Astrocyte of the cerebellum (primary cell): ENCODE results near the gene PCBD2.
"Not testable (repeated sequence)": the region's sequence is repeated elsewhere in the genome, so short reads cannot be mapped to it uniquely, and the experiment has no call there.

ENCODE experiments used
- DNase-seq: peaks from one replicate; pipeline ENCODE4 v3.0.0-alpha.2; 2011; ENCODE audit warnings: low read depth
- H3K4me3 ChIP-seq: 2 replicates; pipeline ENCODE4 v1.5.1; 2011; ENCODE audit warnings: mild to moderate bottlenecking, low read depth, low read length, moderate library complexity
- in situ Hi-C: cut with HindIII; loops from 2 replicates; pipeline ENCODE4 v1.10.0; 2017; ENCODE audit warnings: low sequenced_read_pairs
- TF ChIP-seq, protein P1 (sequence below): IDR thresholded peaks from 2 replicates; pipeline ENCODE4 v1.5.1; 2012; ENCODE audit warnings: low read length, low read depth, moderate library complexity, mild to moderate bottlenecking; ENCODE audit errors: missing control alignments

The PCBD2 gene

DNA sequence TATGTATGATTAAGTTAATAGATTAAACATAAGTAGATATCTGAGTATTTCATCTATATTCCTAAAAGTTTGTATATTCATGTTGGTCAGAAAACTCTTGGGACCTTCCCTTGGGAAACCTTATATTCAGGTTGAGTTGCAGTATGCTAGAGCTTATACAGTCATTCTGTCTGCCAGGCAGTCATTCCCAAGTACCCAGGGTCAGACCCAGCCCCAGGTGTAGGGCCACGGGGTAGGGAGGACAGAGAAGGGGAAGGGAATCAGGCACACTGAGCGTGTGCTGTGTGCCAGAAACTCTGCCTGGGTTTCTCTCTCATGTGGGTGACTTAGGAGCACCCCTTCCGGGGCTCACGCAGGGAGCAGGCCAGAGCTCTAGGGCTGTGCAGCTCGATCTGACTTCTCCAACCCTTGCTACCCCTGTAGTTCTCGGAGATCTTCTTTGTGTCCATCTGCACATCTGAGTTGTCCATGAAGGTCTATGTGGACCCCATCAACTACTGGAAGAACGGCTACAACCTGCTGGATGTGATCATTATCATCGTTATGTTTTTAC lies 91.0 kb downstream of the PCBD2 start:
- TF ChIP-seq, protein P1, sequence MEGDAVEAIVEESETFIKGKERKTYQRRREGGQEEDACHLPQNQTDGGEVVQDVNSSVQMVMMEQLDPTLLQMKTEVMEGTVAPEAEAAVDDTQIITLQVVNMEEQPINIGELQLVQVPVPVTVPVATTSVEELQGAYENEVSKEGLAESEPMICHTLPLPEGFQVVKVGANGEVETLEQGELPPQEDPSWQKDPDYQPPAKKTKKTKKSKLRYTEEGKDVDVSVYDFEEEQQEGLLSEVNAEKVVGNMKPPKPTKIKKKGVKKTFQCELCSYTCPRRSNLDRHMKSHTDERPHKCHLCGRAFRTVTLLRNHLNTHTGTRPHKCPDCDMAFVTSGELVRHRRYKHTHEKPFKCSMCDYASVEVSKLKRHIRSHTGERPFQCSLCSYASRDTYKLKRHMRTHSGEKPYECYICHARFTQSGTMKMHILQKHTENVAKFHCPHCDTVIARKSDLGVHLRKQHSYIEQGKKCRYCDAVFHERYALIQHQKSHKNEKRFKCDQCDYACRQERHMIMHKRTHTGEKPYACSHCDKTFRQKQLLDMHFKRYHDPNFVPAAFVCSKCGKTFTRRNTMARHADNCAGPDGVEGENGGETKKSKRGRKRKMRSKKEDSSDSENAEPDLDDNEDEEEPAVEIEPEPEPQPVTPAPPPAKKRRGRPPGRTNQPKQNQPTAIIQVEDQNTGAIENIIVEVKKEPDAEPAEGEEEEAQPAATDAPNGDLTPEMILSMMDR, result no peak
- no peak for DNase-seq
- in situ Hi-C loops, result no loop called here
- no peak overlapping the region for H3K4me3 ChIP-seq

DNA sequence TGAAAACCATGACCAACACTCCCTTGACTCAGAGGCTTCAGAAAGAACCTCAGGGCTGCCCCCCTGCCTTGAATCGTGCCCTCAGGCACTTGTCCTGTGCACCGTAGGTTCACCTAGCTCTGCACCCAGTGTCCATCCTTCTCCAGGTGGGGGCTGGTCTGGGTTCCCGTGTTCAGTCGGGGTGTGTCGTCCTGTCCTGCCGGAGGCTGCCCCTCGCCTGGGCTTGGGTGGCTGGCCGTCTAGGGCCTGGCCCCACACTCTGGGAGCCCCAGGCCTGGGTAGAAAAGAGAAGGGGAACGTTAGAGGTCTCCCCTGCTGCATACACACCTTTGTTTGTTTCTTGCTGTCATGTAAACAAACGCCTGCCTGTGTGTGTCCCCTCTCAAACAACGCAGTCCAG lies 92.1 kb downstream of the PCBD2 start:
- in situ Hi-C loops, result no loop called here
- TF ChIP-seq, protein P1, result no peak
- no peak for DNase-seq
- H3K4me3 ChIP-seq, result no peak overlapping the region

DNA sequence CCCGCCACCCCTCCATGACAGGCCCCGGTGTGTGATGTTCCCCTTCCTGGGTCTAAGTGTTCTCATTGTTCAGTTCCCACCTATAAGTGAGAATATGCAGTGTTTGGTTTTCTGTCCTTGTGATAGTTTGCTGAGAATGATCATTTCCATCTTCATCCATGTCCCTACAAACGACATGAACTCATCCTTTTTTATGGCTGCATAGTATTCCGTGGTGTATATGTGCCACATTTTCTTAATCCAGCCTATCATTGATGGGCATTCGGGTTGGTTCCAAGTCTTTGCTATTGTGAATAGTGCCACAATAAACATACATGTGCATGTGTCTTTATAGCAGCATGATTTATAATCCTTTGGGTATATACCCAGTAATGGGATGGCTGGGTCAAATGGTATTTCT lies 93.1 kb downstream of the PCBD2 start:
- H3K4me3 ChIP-seq, DNase-seq, in situ Hi-C loops: not testable (repeated sequence)

DNA sequence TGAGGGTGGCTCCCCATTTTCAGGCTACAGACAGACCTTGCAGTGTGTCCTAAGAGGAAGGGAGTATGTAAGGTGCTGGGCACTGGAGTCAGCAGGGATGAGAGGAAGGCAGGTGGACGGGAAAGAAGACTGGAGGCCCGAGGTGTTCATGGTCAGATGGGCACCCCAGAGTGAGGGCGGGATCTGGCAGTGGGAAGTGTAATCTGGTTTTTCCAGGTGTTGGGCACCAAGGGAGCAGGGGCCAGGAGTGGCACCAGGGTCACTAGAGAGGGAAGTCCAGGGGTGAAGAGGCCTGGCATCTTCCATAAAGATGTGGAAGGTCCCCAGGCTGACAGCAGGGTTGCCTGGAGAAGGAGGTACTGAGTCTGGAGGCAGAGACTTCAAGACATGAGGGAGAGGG lies 99.4 kb downstream of the PCBD2 start:
- TF ChIP-seq, protein P1, result no peak
- in situ Hi-C loops, result no loop called here
- no peak for DNase-seq

DNA sequence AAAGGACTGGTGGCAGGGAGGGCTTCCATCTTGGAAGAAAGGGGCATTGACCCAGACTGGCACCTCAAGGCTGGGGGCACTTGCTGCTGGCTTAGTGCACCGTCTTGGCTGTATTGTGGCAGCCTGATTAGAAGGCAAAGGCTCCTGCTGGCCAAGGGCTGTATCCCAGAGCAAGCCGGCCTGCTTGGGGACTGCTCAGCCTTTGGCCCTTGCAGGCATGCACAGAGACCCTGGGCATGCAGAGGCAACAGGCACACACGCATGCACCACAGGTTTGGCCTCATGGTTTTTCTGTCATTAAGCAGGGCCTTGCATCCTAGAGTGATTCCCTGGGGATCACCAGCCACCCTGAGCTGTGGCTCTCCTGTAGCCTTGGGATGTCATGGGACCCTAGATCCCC lies 100.1 kb downstream of the PCBD2 start:
- TF ChIP-seq, protein P1, result no peak
- H3K4me3 ChIP-seq, result no peak overlapping the region
- in situ Hi-C loops, result no loop called here
- DNase-seq, result no peak

More for the DNA sequence above, 99.4 kb downstream of the PCBD2 start:
- no peak overlapping the region for H3K4me3 ChIP-seq

DNA sequence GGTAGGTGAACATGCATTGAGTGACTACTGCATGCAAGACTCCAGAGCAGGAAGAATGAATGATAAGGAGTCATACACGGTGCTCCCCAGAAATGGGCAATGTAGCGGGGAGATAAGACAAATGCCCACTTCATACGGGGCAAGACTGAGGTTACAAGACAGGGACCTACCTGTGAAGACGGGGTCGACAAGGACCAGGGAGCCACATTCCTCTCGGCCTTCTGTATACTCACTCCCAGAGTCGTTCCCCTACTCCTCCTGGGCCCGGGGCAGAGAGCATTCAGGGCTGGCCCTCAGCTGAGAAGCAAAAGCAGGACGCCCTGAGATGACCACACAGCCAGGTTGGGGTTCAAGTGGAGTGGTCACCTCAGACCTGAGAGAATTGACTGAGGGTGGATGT lies 102.4 kb downstream of the PCBD2 start:
- TF ChIP-seq, protein P1, result no peak
- H3K4me3 ChIP-seq, result no peak overlapping the region
- in situ Hi-C loops, result no loop called here
- no peak for DNase-seq

DNA sequence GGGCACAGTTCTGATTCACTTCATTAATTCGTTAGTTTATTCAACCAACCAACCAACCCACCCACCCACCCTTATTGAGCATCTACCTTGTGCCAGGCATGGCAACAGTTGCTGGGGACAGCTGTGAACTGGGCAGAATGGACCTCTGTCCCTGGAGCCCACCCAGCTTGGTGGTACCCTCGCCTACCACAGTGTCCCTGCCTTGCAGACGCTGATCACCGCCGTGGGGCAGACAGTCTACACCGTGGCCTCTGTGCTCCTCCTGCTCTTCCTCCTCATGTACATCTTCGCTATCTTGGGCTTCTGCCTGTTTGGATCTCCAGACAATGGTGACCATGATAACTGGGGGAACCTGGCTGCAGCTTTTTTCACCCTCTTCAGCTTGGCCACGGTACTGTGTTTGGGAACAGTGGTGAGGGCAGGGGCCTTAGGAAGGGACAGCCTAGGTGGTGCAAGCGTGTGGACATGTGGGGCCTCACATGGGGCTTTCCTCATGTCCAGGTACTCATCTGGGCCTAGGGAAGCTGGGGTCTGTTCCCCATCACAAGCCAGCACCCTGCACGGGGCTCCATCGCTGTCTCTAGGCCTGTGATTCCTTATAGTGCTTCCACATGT lies 102.9 kb downstream of the PCBD2 start:
- DNase-seq, result no peak
- in situ Hi-C loops, result no loop called here
- TF ChIP-seq, protein P1, result no peak
- H3K4me3 ChIP-seq, result no peak overlapping the region
